Liver (tissue), 9 donors: Measurements from ENCODE around the gene LRRC61. TPM values are rescaled to one million over a fixed set of nuclear protein-coding genes. Genes with fewer than 3 reads are reported as not detected.

Experiments
- DNase-seq: peaks from one replicate; pipeline ENCODE4 v3.0.0-alpha.2; 2017; ENCODE audit warnings: low spot score
- H3K27ac ChIP-seq, 2 donors: one replicate each; pipeline ENCODE4 v1.7.0; 2013; ENCODE audit warnings: inconsistent platforms in 2 of 2, low read length in 2 of 2, control low read depth in 1 of 2, low read depth in 1 of 2, mild to moderate bottlenecking in 1 of 2
- H3K27me3 ChIP-seq, 4 donors: one replicate each; pipeline versions ENCODE4 v1.6.1 to v1.7.0; 2013; ENCODE audit warnings: low read length in 3 of 4, inconsistent platforms in 1 of 4, mild to moderate bottlenecking in 1 of 4, moderate library complexity in 1 of 4; ENCODE audit not compliant: control insufficient read depth in 4 of 4, insufficient read depth in 4 of 4
- H3K36me3 ChIP-seq, 4 donors: one replicate each; pipeline versions ENCODE4 v1.6.1 to v1.7.0; 2013; ENCODE audit warnings: low read length in 3 of 4, mild to moderate bottlenecking in 3 of 4, low read depth in 1 of 4, moderate library complexity in 1 of 4; ENCODE audit not compliant: control insufficient read depth in 4 of 4, insufficient read depth in 3 of 4
- H3K4me1 ChIP-seq, 4 donors: one replicate each; pipeline versions ENCODE4 v1.6.1 to v1.7.0; 2013; ENCODE audit warnings: low read length in 3 of 4, mild to moderate bottlenecking in 3 of 4, moderate library complexity in 1 of 4; ENCODE audit not compliant: control insufficient read depth in 4 of 4, insufficient read depth in 4 of 4
- H3K4me3 ChIP-seq, 3 donors: one replicate each; pipeline versions ENCODE4 v1.6.1 to v1.7.0; 2013; ENCODE audit warnings: low read length in 3 of 3, control low read depth in 1 of 3, low read depth in 1 of 3, mild to moderate bottlenecking in 1 of 3
- H3K9ac ChIP-seq, 2 donors: one replicate each; pipeline ENCODE4 v1.7.0; 2013; ENCODE audit warnings: low read length in 2 of 2, mild to moderate bottlenecking in 2 of 2, moderate library complexity in 2 of 2, control low read depth in 1 of 2, low read depth in 1 of 2
- H3K9me3 ChIP-seq, 4 donors: one replicate each; pipeline versions ENCODE4 v1.6.1 to v1.7.0; 2013; ENCODE audit warnings: low read length in 3 of 4; ENCODE audit not compliant: control insufficient read depth in 4 of 4
- ATF3 ChIP-seq: IDR thresholded peaks from 2 replicates; pipeline ENCODE4 v1.6.1; 2016; ENCODE audit warnings: antibody characterized with exemption
- CTCF ChIP-seq: fragments of 150-350 bp; IDR thresholded peaks from 2 replicates; pipeline ENCODE4 v1.5.1; 2017; ENCODE audit warnings: improper control_type of control experiment, low read depth, low read length; ENCODE audit not compliant: missing input control
- EGR1 ChIP-seq, 2 donors: IDR thresholded peaks; 2 replicates each; pipeline ENCODE4 v1.6.1; 2016 to 2018; ENCODE audit warnings: antibody characterized with exemption in 2 of 2, low read depth in 2 of 2
- FOXA1 ChIP-seq: IDR thresholded peaks from 2 replicates; pipeline ENCODE4 v1.6.1; 2016; ENCODE audit warnings: antibody characterized with exemption
- FOXA2 ChIP-seq: IDR thresholded peaks from 2 replicates; pipeline ENCODE4 v1.6.1; 2016; ENCODE audit warnings: antibody characterized with exemption
- GABPA ChIP-seq, 2 donors: IDR thresholded peaks in 1 of 2; conservative IDR thresholded peaks in 1 of 2; 2 replicates each; pipeline ENCODE4 v1.6.1; 2016; ENCODE audit warnings: antibody characterized with exemption in 2 of 2, mild to moderate bottlenecking in 1 of 2, moderate library complexity in 1 of 2
- HNF4A ChIP-seq, 2 donors: conservative IDR thresholded peaks; 2 replicates each; pipeline ENCODE4 v1.6.1; 2016; ENCODE audit warnings: antibody characterized with exemption in 2 of 2, mild to moderate bottlenecking in 2 of 2
- HNF4G ChIP-seq: IDR thresholded peaks from 2 replicates; pipeline ENCODE4 v1.6.1; 2016; ENCODE audit warnings: antibody characterized with exemption
- JUND ChIP-seq, 2 donors: IDR thresholded peaks; 2 replicates each; pipeline ENCODE4 v1.6.1; 2016; ENCODE audit warnings: antibody characterized with exemption in 2 of 2
- NR2F2 ChIP-seq: IDR thresholded peaks from 2 replicates; pipeline ENCODE4 v1.6.1; 2016; ENCODE audit warnings: antibody characterized with exemption
- RAD21 ChIP-seq, 2 donors: IDR thresholded peaks; 2 replicates each; pipeline ENCODE4 v1.6.1; 2016; ENCODE audit warnings: antibody characterized with exemption in 2 of 2, mild to moderate bottlenecking in 2 of 2
- RXRA ChIP-seq, 2 donors: IDR thresholded peaks; 2 replicates each; pipeline ENCODE4 v1.6.1; 2017 to 2018; ENCODE audit warnings: antibody characterized with exemption in 2 of 2, mild to moderate bottlenecking in 1 of 2
- SP1 ChIP-seq: IDR thresholded peaks from 2 replicates; pipeline ENCODE4 v1.6.1; 2018; ENCODE audit warnings: antibody characterized with exemption, mild to moderate bottlenecking
- TAF1 ChIP-seq: conservative IDR thresholded peaks from 2 replicates; pipeline ENCODE4 v1.6.1; 2016; ENCODE audit warnings: antibody characterized with exemption, mild to moderate bottlenecking
- YY1 ChIP-seq: IDR thresholded peaks from 2 replicates; pipeline ENCODE4 v1.6.1; 2016; ENCODE audit warnings: antibody characterized with exemption, mild to moderate bottlenecking
- ZBTB33 ChIP-seq: IDR thresholded peaks from 2 replicates; pipeline ENCODE4 v1.6.1; 2016; ENCODE audit warnings: antibody characterized with exemption
- WGBS: extraction: QIAGEN DNeasy Blood & Tissue Kit; methylation state at CpG from one replicate; pipeline ENCODE4 v1.1.7; 2013; 5-methylcytosine and 5-hydroxymethylcytosine counted together
- polyA plus RNA-seq, 2 donors: library from polyadenylated mRNA; stranded (reverse) in 1 of 2; unstranded in 1 of 2; fragments of 200-250 nt in 1 of 2; fragments of >200 nt in 1 of 2; fragmentation: Nextera tagmentation in 1 of 2; extraction: Ambion mirVana in 1 of 2; gene quantifications; one replicate each; pipeline versions ENCODE4 v1.2.1 to v1.2.3, GENCODE V29; 2013 to 2015
- total RNA-seq, 2 donors: library from RNA; depleted of rRNA; stranded (reverse); fragments of >200 nt; gene quantifications; one replicate each; pipeline ENCODE4 v1.2.3, GENCODE V29; 2014
- TF ChIP-seq, protein P1 (sequence below): IDR thresholded peaks from 2 replicates; pipeline ENCODE4 v1.6.1; 2016; ENCODE audit warnings: antibody characterized with exemption, mild to moderate bottlenecking
- TF ChIP-seq, protein P2 (sequence below): IDR thresholded peaks from 2 replicates; pipeline ENCODE4 v1.6.1; 2016; ENCODE audit warnings: antibody characterized with exemption
- donor health status: healthy.
- donor health status: healthy.
- donor health status: healthy.
- donor health status: healthy.
- donor health status: healthy.

The LRRC61 gene
- total and polyA plus RNA-seq, 4 donors: 12.0 to 21.0 (median 15.6) TPM

- no peaks in the 10 kb centered on the region for H3K9me3 ChIP-seq
Observed at GRCh38 chr7:150330211-150330885, 7.2 kb downstream of the LRRC61 start.

GRCh38 chr7:150332852-150333635, 9.9 kb downstream of the LRRC61 start:
- Histone ChIP-seq H3K27me3 (no peaks in the 10 kb centered on the region), H3K4me3 (no peak overlapping the region), H3K27ac (no peak overlapping the region), H3K9ac (no peak overlapping the region), H3K36me3 (peaks cover 0 to 35% (median 11%) of the 10 kb centered on the region in 4 donors), H3K4me1 (peaks cover 15 to 40% (median 35%) of the 10 kb centered on the region in 4 donors), H3K9me3 (no peaks in the 10 kb centered on the region)
- WGBS: 97% methylated on average over 18 of the region's 18 CpGs
- TF ChIP-seq JUND (IDR thresholded peaks at IDR 0.05): no peak
- TF ChIP-seq ZBTB33: no peak
- no peak for TF ChIP-seq ATF3
- TF ChIP-seq, protein P1, sequence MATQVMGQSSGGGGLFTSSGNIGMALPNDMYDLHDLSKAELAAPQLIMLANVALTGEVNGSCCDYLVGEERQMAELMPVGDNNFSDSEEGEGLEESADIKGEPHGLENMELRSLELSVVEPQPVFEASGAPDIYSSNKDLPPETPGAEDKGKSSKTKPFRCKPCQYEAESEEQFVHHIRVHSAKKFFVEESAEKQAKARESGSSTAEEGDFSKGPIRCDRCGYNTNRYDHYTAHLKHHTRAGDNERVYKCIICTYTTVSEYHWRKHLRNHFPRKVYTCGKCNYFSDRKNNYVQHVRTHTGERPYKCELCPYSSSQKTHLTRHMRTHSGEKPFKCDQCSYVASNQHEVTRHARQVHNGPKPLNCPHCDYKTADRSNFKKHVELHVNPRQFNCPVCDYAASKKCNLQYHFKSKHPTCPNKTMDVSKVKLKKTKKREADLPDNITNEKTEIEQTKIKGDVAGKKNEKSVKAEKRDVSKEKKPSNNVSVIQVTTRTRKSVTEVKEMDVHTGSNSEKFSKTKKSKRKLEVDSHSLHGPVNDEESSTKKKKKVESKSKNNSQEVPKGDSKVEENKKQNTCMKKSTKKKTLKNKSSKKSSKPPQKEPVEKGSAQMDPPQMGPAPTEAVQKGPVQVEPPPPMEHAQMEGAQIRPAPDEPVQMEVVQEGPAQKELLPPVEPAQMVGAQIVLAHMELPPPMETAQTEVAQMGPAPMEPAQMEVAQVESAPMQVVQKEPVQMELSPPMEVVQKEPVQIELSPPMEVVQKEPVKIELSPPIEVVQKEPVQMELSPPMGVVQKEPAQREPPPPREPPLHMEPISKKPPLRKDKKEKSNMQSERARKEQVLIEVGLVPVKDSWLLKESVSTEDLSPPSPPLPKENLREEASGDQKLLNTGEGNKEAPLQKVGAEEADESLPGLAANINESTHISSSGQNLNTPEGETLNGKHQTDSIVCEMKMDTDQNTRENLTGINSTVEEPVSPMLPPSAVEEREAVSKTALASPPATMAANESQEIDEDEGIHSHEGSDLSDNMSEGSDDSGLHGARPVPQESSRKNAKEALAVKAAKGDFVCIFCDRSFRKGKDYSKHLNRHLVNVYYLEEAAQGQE: no peak
- no peak for TF ChIP-seq RXRA (IDR thresholded peaks at IDR 0.05)
- TF ChIP-seq SP1: no peak
- TF ChIP-seq FOXA1: no peak
- no peak for TF ChIP-seq TAF1
- no peak for TF ChIP-seq CTCF
- TF ChIP-seq HNF4A (conservative IDR thresholded peaks at IDR 0.05): no peak
- no peak for TF ChIP-seq HNF4G
- TF ChIP-seq EGR1 (IDR thresholded peaks at IDR 0.05; ENCODE audit: low read depth in 2 of 2): no peak
- no peak for TF ChIP-seq YY1
- TF ChIP-seq RAD21 (IDR thresholded peaks at IDR 0.05): no peak
- TF ChIP-seq FOXA2: no peak
- TF ChIP-seq NR2F2: no peak
- no peak for TF ChIP-seq GABPA (IDR thresholded peaks at IDR 0.05 in 1 of 2, conservative IDR thresholded peaks at IDR 0.05 in 1 of 2)
- TF ChIP-seq, protein P2, sequence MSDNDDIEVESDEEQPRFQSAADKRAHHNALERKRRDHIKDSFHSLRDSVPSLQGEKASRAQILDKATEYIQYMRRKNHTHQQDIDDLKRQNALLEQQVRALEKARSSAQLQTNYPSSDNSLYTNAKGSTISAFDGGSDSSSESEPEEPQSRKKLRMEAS: no peak
- DNase-seq: no peak

More at GRCh38 chr7:150330211-150330885, 7.2 kb downstream of the LRRC61 start:
- Histone ChIP-seq H3K4me3 (no peak overlapping the region), H3K4me1 (peaks cover 0 to 15% (median 8%) of the 10 kb centered on the region in 4 donors), H3K27me3 (no peaks in the 10 kb centered on the region), H3K36me3 (peaks cover 2 to 40% (median 18%) of the 10 kb centered on the region in 4 donors), H3K27ac (no peak overlapping the region), H3K9ac (no peak overlapping the region)
- no peak for DNase-seq
- WGBS: 96% methylated on average over 19 of the region's 19 CpGs
- no peak for TF ChIP-seq FOXA1
